Mucosa of descending colon (tissue), 3 donors: ENCODE results near the gene EIF5A. TPM values are rescaled to one million over a fixed set of nuclear protein-coding genes. Genes with fewer than 3 reads are reported as not detected.

Experiments used
- ATAC-seq: fragments of 200-7000 bp; cut with Tn5 transposase; one replicate; pipeline ENCODE4 v1.9.1; 2020; ENCODE audit warnings: mild to moderate bottlenecking, moderate library complexity
- DNase-seq, 3 donors: peaks; one replicate each; pipeline ENCODE4 v3.0.0-alpha.2; 2020
- H3K36me3 ChIP-seq: fragments of 200-600 bp; one replicate; pipeline ENCODE4 v1.8.0; 2021; ENCODE audit warnings: low read depth, mild to moderate bottlenecking
- H3K4me1 ChIP-seq: fragments of 200-600 bp; one replicate; pipeline ENCODE4 v1.8.0; 2021; ENCODE audit warnings: low read depth, mild to moderate bottlenecking
- H3K4me3 ChIP-seq: fragments of 200-600 bp; one replicate; pipeline ENCODE4 v1.8.0; 2021; ENCODE audit warnings: mild to moderate bottlenecking
- H3K9me3 ChIP-seq: fragments of 200-600 bp; one replicate; pipeline ENCODE4 v1.8.0; 2021; ENCODE audit warnings: mild to moderate bottlenecking
- intact Hi-C, 2 donors: fragments of 100-400 bp; cut with DNase I in 1 of 2; cut with micrococcal nuclease in 1 of 2; formaldehyde crosslinking; loops; one replicate each; pipeline versions ENCODE4 v1.11.0 to v1.11.1; 2022; cut with DNase I, micrococcal nuclease
- total RNA-seq, 3 donors: library from RNA; stranded (reverse); fragmentation: NEBNext Ultra II Directional in 2 of 3; extraction: Animal tissue kit (Norgen Biotek cat#: 25700) in 2 of 3; gene quantifications; one replicate each; pipeline versions ENCODE4 v1.2.1 to v1.2.4, GENCODE V29; 2021 to 2023
- TF ChIP-seq, protein P1 (sequence below): fragments of 200-600 bp; IDR thresholded peaks from one replicate; pipeline ENCODE4 v1.8.0; 2022; ENCODE audit warnings: antibody characterized with exemption, mild to moderate bottlenecking
- donor health status: DM: no; HTN: no; CAD: no; lungs with moderate emphysema.
- donor health status: DM: no; HTN: no; CAD: no.
- donor health status: DM: no; HTN: yes; CAD: no.

The EIF5A gene
- total RNA-seq, 3 donors from 2014 or later = 281 to 492 (median 313) TPM

DNA sequence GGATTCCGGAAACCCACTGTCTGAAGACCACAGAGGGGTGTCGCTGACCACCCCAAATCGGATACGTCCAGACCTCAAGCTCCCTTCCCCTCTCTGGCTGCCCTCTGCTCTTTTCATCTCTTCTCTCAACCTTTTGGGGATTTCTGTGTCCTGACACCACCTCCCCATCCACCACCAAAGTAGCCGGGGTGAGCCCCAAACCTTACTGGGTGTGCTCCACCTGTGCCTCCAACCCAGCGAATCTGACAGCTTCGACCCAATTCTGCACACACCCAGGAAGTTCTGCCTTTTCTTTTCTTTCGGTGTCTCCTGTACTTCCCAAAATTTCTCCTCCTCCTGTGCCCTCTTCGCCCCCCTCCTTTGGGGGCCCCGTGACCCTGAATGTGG lies 45.1 kb downstream of the EIF5A start:
- intact Hi-C loops = no loop called here
- Histone ChIP-seq H3K4me3 (peak overlapping the region; percentile 56), H3K9me3 (no peaks in the 10 kb centered on the region), H3K4me1 (peaks cover 28% of the 10 kb centered on the region), H3K36me3 (peaks cover 2% of the 10 kb centered on the region)
- DNase-seq (no peak), ATAC-seq (no peak)
- TF ChIP-seq, protein P1, sequence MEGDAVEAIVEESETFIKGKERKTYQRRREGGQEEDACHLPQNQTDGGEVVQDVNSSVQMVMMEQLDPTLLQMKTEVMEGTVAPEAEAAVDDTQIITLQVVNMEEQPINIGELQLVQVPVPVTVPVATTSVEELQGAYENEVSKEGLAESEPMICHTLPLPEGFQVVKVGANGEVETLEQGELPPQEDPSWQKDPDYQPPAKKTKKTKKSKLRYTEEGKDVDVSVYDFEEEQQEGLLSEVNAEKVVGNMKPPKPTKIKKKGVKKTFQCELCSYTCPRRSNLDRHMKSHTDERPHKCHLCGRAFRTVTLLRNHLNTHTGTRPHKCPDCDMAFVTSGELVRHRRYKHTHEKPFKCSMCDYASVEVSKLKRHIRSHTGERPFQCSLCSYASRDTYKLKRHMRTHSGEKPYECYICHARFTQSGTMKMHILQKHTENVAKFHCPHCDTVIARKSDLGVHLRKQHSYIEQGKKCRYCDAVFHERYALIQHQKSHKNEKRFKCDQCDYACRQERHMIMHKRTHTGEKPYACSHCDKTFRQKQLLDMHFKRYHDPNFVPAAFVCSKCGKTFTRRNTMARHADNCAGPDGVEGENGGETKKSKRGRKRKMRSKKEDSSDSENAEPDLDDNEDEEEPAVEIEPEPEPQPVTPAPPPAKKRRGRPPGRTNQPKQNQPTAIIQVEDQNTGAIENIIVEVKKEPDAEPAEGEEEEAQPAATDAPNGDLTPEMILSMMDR = no peak

- intact Hi-C loops = no loop called here
- no peaks in the 10 kb centered on the region for H3K9me3 ChIP-seq
- TF ChIP-seq, protein P1 = no peak
- ATAC-seq = no peak
- peak in 2 of 3 donors; percentile 19 to 64 for DNase-seq
- peaks cover 28% of the 10 kb centered on the region for H3K4me1 ChIP-seq
- peaks cover 2% of the 10 kb centered on the region for H3K36me3 ChIP-seq
- H3K4me3 ChIP-seq = no peak overlapping the region
These were observed 45.6 kb downstream of the EIF5A start for GRCh38 chr17:7352910-7353635.

DNA sequence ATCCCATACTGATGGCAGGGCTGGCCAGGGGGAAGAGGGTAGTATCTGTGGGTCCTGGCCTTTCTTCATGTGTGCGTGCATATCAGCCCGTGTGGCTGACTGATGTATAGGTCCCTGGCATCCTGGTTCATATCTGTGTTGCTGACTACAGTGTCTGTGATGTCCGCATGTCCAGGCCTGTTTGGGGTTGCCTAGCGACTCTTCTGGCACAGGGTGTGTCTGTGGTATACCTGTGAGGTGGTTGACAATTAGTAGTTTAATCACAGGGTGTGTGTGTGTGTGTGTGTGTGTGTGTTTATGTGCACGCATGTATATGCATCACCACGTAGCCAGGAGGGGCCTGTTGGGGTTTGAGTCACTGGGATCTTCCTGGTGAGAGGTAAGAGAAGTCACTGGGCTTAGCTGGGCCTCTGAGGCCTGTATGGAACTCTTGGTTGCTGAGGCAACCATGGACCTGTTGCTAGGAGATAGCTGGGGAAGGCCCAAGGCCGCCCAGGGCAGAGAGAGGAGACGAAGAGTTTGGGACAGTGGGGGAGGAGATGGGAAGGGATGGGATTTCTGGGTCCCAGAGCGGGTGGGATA lies 46.9 kb downstream of the EIF5A start:
- TF ChIP-seq, protein P1 = no peak
- peak in 1 of 3 donors; percentile 21 for DNase-seq
- intact Hi-C loops = no loop called here
- no peak overlapping the region for H3K4me3 ChIP-seq
- H3K4me1 ChIP-seq = peaks cover 27% of the 10 kb centered on the region
- peak; percentile 1 for ATAC-seq
- H3K36me3 ChIP-seq = peaks cover 2% of the 10 kb centered on the region
- H3K9me3 ChIP-seq = no peaks in the 10 kb centered on the region

GRCh38 chr17:7355053-7355452 lies 47.6 kb downstream of the EIF5A start, which contains the start of gene TMEM95:
Gene TMEM95 (plus strand): TSS chr17:7355156. CDS start chr17:7355205, 49 bp downstream.
- Histone ChIP-seq H3K9me3 (no peaks in the 10 kb centered on the region), H3K4me3 (no peak within 1 kb of the TSS), H3K36me3 (peaks cover 2% of the 10 kb centered on the region), H3K4me1 (peaks cover 23% of the 10 kb centered on the region)
- ATAC-seq = no peak
- TF ChIP-seq, protein P1 = no peak
- DNase-seq = peak in 2 of 3 donors; percentile 41 to 62
- intact Hi-C loops = no loop called here

- no peak overlapping the region for H3K4me3 ChIP-seq
- ATAC-seq (no peak), DNase-seq (no peak)
- peaks cover 19% of the 10 kb centered on the region for H3K4me1 ChIP-seq
- H3K9me3 ChIP-seq = no peaks in the 10 kb centered on the region
- intact Hi-C loops = no loop called here
- peaks cover 2% of the 10 kb centered on the region for H3K36me3 ChIP-seq
- TF ChIP-seq, protein P1 = no peak
These were observed 48.1 kb downstream of the EIF5A start for GRCh38 chr17:7355573-7355972.
